GM23248 (cell line): ENCODE results near the gene USP10.
"Not testable (repeated sequence)": the region's sequence is repeated elsewhere in the genome, so short reads cannot be mapped to it uniquely, and the experiment has no call there.

Experiments
- EZH2 ChIP-seq: fragments of 200-600 bp; sonication (generic); IDR thresholded peaks from 2 replicates; pipeline ENCODE4 v1.6.1; 2018; ENCODE audit warnings: antibody characterized with exemption, mild to moderate bottlenecking; ENCODE audit not compliant: insufficient read depth, poor library complexity, severe bottlenecking
- EZH2phosphoT487 ChIP-seq: fragments of 200-600 bp; sonication (generic); IDR thresholded peaks from 2 replicates; pipeline ENCODE4 v1.6.1; 2018; ENCODE audit warnings: antibody characterized with exemption, moderate library complexity, mild to moderate bottlenecking, low read depth; ENCODE audit not compliant: insufficient read depth

DNA sequence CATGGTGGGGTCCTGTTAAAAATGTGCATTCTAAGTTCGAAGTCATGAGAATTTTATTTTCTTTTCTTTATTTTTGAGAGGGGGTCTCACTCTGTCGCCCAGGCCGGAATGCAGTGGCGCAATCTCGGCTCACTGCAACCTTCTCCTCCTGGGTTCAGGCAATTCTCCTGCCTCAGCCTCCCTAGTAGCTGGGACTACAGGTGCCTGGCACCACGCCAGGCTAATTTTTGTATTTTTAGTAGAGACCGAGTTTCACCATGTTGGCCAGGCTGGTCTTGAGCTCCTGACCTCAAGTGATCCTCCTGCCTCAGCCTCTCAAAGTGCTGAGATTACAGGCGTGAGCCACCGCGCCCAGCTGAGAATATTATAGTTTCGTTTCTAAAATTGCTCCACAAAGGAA lies 48.4 kb downstream of the USP10 start:
- TF ChIP-seq EZH2phosphoT487, EZH2: not testable (repeated sequence)
